Astrocyte (in vitro differentiated cells and primary cell): Measurements from ENCODE around the gene FCN1.

ENCODE experiments used
- CTCF ChIP-seq: IDR thresholded peaks from 2 replicates; pipeline ENCODE4 v1.5.1; 2011; ENCODE audit warnings: low read depth, mild to moderate bottlenecking, inconsistent platforms, low read length, moderate library complexity; ENCODE audit not compliant: insufficient read depth
- EZH2 ChIP-seq: IDR thresholded peaks from 2 replicates; pipeline ENCODE4 v1.6.1; 2012; ENCODE audit warnings: mild to moderate bottlenecking, low read length, inconsistent platforms; ENCODE audit not compliant: insufficient read depth

GRCh38 chr9:134872482-134873231 lies 45.1 kb downstream of the FCN1 start:
- TF ChIP-seq CTCF, result no peak
- no peak for TF ChIP-seq EZH2
